H54 (cell line): ENCODE data around the gene STK33.

Experiments used
- DNase-seq: peaks from one replicate; pipeline ENCODE4 v3.0.0; 2011; ENCODE audit warnings: low spot score, mixed read lengths; ENCODE audit not compliant: insufficient read length
- FAIRE-seq: peaks from 3 replicates; lab custom pipeline; 2011; peaks lifted over from hg19 to GRCh38; lab: Jason Lieb, UNC
- POLR2A ChIP-seq: IDR thresholded peaks from 2 replicates; pipeline ENCODE4 v1.6.1; 2011; ENCODE audit warnings: low read depth, mild to moderate bottlenecking, low read length

Gene STK33

GRCh38 chr11:8352103-8352875, 241.7 kb downstream of the STK33 start:
- FAIRE-seq (no peak), DNase-seq (no peak)

GRCh38 chr11:8351223-8351622, 242.8 kb downstream of the STK33 start:
- DNase-seq, result no peak
- no peak for FAIRE-seq
- no peak for TF ChIP-seq POLR2A

More at GRCh38 chr11:8352103-8352875, 241.7 kb downstream of the STK33 start:
- no peak for TF ChIP-seq POLR2A

DNA sequence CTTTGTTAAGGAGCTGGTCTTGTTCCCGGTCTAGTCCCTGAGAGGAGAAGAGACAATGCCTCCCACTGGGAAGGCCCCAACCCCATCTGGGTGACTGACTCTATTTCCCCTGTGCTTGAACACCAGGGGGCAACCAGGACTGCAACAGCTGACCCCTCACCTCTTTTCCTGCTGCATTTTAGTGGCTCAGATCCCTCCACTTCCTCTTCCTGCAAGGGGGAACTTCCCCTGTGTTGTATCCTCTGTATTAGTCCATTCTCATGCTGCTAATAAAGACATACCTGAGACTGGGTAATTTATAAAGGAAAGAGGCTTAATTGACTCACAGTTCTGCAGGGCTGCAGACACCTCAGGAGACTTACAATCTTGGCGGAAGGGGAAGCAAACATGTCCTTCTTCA, 246.1 kb downstream of the STK33 start:
- DNase-seq (no peak), FAIRE-seq (no peak)
- no peak for TF ChIP-seq POLR2A

DNA sequence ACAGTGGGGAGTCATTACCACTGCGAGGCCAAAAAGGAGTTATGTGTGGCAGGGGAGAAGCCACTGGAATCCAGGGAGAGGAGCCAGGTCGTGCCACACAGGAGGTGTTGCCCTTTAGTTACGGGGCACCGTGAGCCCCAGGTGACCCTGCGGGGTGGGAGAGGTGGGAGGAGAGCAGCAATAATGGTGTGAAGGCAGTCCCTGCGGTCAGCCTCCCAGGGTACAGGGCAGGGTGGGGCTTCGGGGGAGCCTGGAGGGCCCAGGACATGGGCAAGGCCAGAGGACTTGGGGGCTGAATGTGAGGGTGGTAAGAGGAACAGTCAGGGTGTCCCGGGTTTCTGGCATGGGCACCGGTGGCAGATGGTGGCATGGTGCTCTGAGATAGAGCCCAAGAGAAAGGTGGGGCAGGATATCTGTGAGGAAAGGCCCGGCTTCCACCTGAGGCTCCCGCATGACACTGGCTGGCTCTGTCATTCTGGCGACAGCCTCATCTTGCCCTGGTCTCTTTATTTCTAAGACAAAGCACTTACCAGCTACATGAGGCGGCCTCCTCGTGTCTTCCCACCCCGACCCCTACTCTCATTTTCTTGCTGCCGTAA, 247.8 kb downstream of the STK33 start:
- no peak for TF ChIP-seq POLR2A

GRCh38 chr11:8345179-8345578, 248.8 kb downstream of the STK33 start:
- no peak for FAIRE-seq
- DNase-seq, result no peak
- no peak for TF ChIP-seq POLR2A

More for the DNA sequence above, 247.8 kb downstream of the STK33 start:
- FAIRE-seq, result no peak
- no peak for DNase-seq

DNA sequence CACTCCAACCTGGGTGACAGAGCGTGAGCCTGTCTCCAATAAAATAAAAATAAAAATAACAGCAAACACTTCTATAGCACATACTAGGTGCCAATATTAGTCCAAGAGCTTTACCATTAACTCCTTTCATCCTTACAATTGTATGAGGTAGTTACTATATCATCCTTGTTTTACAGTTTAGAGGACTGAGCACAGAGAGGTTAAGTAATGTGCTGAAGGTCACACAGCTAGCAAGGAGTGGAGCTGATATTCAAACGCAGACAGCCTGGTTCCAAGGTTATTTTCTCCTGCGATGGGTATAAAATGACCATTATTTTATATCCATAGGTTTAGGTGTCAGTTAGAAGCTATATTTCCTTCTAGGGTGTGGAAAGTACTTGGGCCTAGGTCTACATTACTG, 249.7 kb downstream of the STK33 start:
- TF ChIP-seq POLR2A, result no peak
- FAIRE-seq, result no peak
- DNase-seq, result no peak

DNA sequence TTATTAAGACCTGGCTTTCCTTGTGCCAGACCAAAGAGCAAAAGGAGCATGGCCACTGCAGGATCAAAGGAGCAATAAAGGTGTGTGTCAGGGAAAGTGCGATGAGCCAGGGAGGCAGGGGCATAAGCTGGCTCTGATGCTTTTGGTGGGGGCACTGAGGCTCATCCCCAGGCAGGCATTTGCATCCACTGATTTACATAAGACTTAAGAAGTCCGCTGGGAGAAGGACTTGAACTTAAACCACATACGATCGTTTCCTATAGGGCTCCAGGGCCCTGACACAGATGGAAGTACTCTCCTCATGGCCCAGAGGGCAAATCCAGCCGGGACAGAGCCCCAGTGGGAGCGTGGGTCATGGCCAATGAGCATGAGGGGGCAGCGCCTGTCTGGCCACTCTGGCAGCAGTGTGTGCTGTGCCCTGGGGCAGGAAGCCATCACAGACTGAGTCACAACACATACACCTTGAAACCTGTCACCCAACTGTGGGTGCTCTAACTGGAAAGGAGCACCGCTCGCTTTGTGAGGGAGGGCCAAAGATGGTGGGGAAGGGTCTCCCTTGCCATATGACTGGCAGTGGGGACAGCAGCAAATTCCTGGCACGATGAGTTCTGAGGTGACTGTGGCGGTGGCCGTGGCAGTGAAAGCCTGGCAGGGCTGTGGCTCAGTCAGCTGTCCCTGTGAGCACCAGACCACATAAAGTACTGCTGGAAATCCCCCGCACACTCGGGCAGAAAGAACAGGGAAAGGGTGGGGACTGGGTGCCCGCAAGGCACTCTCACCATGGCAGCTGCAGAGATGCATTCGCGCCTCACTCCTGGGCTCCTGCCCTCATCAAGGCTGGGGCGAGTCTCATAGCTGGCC, 251.0 kb downstream of the STK33 start:
- no peak for TF ChIP-seq POLR2A
- no peak for FAIRE-seq
- peak; percentile 50 for DNase-seq

- FAIRE-seq (no peak), DNase-seq (no peak)
- TF ChIP-seq POLR2A, result no peak
Observed at GRCh38 chr11:8341996-8342395, 252.0 kb downstream of the STK33 start.
